ENCODE results near the gene PFN3. TPM values are rescaled to one million over a fixed set of nuclear protein-coding genes. Genes with fewer than 3 reads are reported as not detected.
"Not testable (repeated sequence)": the region's sequence is repeated elsewhere in the genome, so short reads cannot be mapped to it uniquely, and the experiment has no call there.

The PFN3 gene
- total and polyA plus RNA-seq, 4 donors: 0.32 to 1.00 TPM; not detected in 2

GRCh38 chr5:177376107-177376506 lies 24.4 kb downstream of the PFN3 start:
- 100% methylated on average over 1 of the region's 11 CpGs for WGBS (ENCODE audit: insufficient coverage)
- Histone ChIP-seq H3K27ac (ENCODE audit: low read depth, low read length) (no peak overlapping the region), H3K9me3 (ENCODE audit: control insufficient read depth, insufficient read depth, low read length) (no peaks in the 10 kb centered on the region)

GRCh38 chr5:177375516-177375915 lies 24.9 kb downstream of the PFN3 start:
- WGBS (ENCODE audit: insufficient coverage): 94% methylated on average over 2 of the region's 5 CpGs
- not testable (repeated sequence) for H3K27ac ChIP-seq (ENCODE audit: low read depth, low read length); H3K27me3 ChIP-seq (ENCODE audit: control insufficient read depth, insufficient read depth, low read length); DNase-seq (ENCODE audit: low read depth in 4 of 6, low spot score in 6 of 6); H3K36me3 ChIP-seq (ENCODE audit: control insufficient read depth, insufficient read depth, low read length); H3K4me3 ChIP-seq (ENCODE audit: low read depth, low read length); H3K9me3 ChIP-seq (ENCODE audit: control insufficient read depth, insufficient read depth, low read length)
- peaks cover 16% of the 10 kb centered on the region for H3K4me1 ChIP-seq (ENCODE audit: control insufficient read depth, insufficient read depth, low read length)

More at GRCh38 chr5:177376107-177376506, 24.4 kb downstream of the PFN3 start:
- H3K36me3 ChIP-seq (ENCODE audit: control insufficient read depth, insufficient read depth, low read length): peaks cover 8% of the 10 kb centered on the region
- no peak overlapping the region for H3K4me3 ChIP-seq (ENCODE audit: low read depth, low read length)
- peaks cover 2% of the 10 kb centered on the region for H3K27me3 ChIP-seq (ENCODE audit: control insufficient read depth, insufficient read depth, low read length)
- peaks cover 12% of the 10 kb centered on the region for H3K4me1 ChIP-seq (ENCODE audit: control insufficient read depth, insufficient read depth, low read length)
- no peak for DNase-seq (ENCODE audit: low read depth in 4 of 6, low spot score in 6 of 6)

GRCh38 chr5:177374211-177374610 lies 26.2 kb downstream of the PFN3 start:
- H3K27me3 ChIP-seq (ENCODE audit: control insufficient read depth, insufficient read depth, low read length): peaks cover 6% of the 10 kb centered on the region
- H3K4me1 ChIP-seq (ENCODE audit: control insufficient read depth, insufficient read depth, low read length): peaks cover 18% of the 10 kb centered on the region
- H3K4me3 ChIP-seq (ENCODE audit: low read depth, low read length): no peak overlapping the region
- H3K9me3 ChIP-seq (ENCODE audit: control insufficient read depth, insufficient read depth, low read length): no peaks in the 10 kb centered on the region
- WGBS (ENCODE audit: insufficient coverage): 68% methylated on average over 5 of the region's 5 CpGs
- H3K36me3 ChIP-seq (ENCODE audit: control insufficient read depth, insufficient read depth, low read length): peaks cover 8% of the 10 kb centered on the region
- H3K27ac ChIP-seq (ENCODE audit: low read depth, low read length): no peak overlapping the region
- DNase-seq (ENCODE audit: low read depth in 4 of 6, low spot score in 6 of 6): no peak

GRCh38 chr5:177373806-177374205 lies 26.7 kb downstream of the PFN3 start:
- Histone ChIP-seq H3K4me3 (ENCODE audit: low read depth, low read length) (no peak overlapping the region), H3K4me1 (ENCODE audit: control insufficient read depth, insufficient read depth, low read length) (peaks cover 18% of the 10 kb centered on the region), H3K9me3 (ENCODE audit: control insufficient read depth, insufficient read depth, low read length) (no peaks in the 10 kb centered on the region), H3K27ac (ENCODE audit: low read depth, low read length) (no peak overlapping the region), H3K36me3 (ENCODE audit: control insufficient read depth, insufficient read depth, low read length) (peaks cover 8% of the 10 kb centered on the region), H3K27me3 (ENCODE audit: control insufficient read depth, insufficient read depth, low read length) (peaks cover 10% of the 10 kb centered on the region)
- no peak for DNase-seq (ENCODE audit: low read depth in 4 of 6, low spot score in 6 of 6)
- 55% methylated on average over 6 of the region's 6 CpGs for WGBS (ENCODE audit: insufficient coverage)

GRCh38 chr5:177372910-177373309 lies 27.6 kb downstream of the PFN3 start:
- Histone ChIP-seq H3K36me3 (ENCODE audit: control insufficient read depth, insufficient read depth, low read length) (peaks cover 8% of the 10 kb centered on the region), H3K27me3 (ENCODE audit: control insufficient read depth, insufficient read depth, low read length) (peaks cover 19% of the 10 kb centered on the region), H3K4me3 (ENCODE audit: low read depth, low read length) (no peak overlapping the region), H3K9me3 (ENCODE audit: control insufficient read depth, insufficient read depth, low read length) (no peaks in the 10 kb centered on the region), H3K4me1 (ENCODE audit: control insufficient read depth, insufficient read depth, low read length) (peaks cover 24% of the 10 kb centered on the region), H3K27ac (ENCODE audit: low read depth, low read length) (no peak overlapping the region)
- DNase-seq (ENCODE audit: low read depth in 4 of 6, low spot score in 6 of 6): no peak
- WGBS (ENCODE audit: insufficient coverage): 91% methylated on average over 6 of the region's 6 CpGs

GRCh38 chr5:177372034-177372896 lies 28.2 kb downstream of the PFN3 start:
- WGBS (ENCODE audit: insufficient coverage): 95% methylated on average over 6 of the region's 12 CpGs

GRCh38 chr5:177371120-177372033 lies 29.1 kb downstream of the PFN3 start:
- Histone ChIP-seq H3K27me3 (ENCODE audit: control insufficient read depth, insufficient read depth, low read length) (peaks cover 33% of the 10 kb centered on the region), H3K4me1 (ENCODE audit: control insufficient read depth, insufficient read depth, low read length) (peaks cover 40% of the 10 kb centered on the region), H3K36me3 (ENCODE audit: control insufficient read depth, insufficient read depth, low read length) (peaks cover 8% of the 10 kb centered on the region), H3K9me3 (ENCODE audit: control insufficient read depth, insufficient read depth, low read length) (no peaks in the 10 kb centered on the region), H3K4me3 (ENCODE audit: low read depth, low read length) (peak overlapping the region; percentile 21), H3K27ac (ENCODE audit: low read depth, low read length) (no peak overlapping the region)
- no peak for DNase-seq (ENCODE audit: low read depth in 4 of 6, low spot score in 6 of 6)
- 52% methylated on average over 23 of the region's 26 CpGs for WGBS (ENCODE audit: insufficient coverage)

More at GRCh38 chr5:177372034-177372896, 28.2 kb downstream of the PFN3 start:
- Histone ChIP-seq H3K27me3 (ENCODE audit: control insufficient read depth, insufficient read depth, low read length) (peaks cover 25% of the 10 kb centered on the region), H3K27ac (ENCODE audit: low read depth, low read length) (no peak overlapping the region), H3K4me3 (ENCODE audit: low read depth, low read length) (no peak overlapping the region), H3K9me3 (ENCODE audit: control insufficient read depth, insufficient read depth, low read length) (no peaks in the 10 kb centered on the region), H3K4me1 (ENCODE audit: control insufficient read depth, insufficient read depth, low read length) (peaks cover 31% of the 10 kb centered on the region), H3K36me3 (ENCODE audit: control insufficient read depth, insufficient read depth, low read length) (peaks cover 8% of the 10 kb centered on the region)
- DNase-seq (ENCODE audit: low read depth in 4 of 6, low spot score in 6 of 6): no peak

- H3K9me3 ChIP-seq (ENCODE audit: control insufficient read depth, insufficient read depth, low read length): no peaks in the 10 kb centered on the region
- no peak overlapping the region for H3K27ac ChIP-seq (ENCODE audit: low read depth, low read length)
- peaks cover 33% of the 10 kb centered on the region for H3K27me3 ChIP-seq (ENCODE audit: control insufficient read depth, insufficient read depth, low read length)
- peaks cover 8% of the 10 kb centered on the region for H3K36me3 ChIP-seq (ENCODE audit: control insufficient read depth, insufficient read depth, low read length)
- no peak overlapping the region for H3K4me3 ChIP-seq (ENCODE audit: low read depth, low read length)
- H3K4me1 ChIP-seq (ENCODE audit: control insufficient read depth, insufficient read depth, low read length): peaks cover 40% of the 10 kb centered on the region
- 3% methylated on average over 32 of the region's 42 CpGs for WGBS (ENCODE audit: insufficient coverage)
- DNase-seq (ENCODE audit: low read depth in 4 of 6, low spot score in 6 of 6): peak in 4 of 6 donors; percentile 44 to 89 (median 72)
Measured at GRCh38 chr5:177370488-177371119, 29.9 kb downstream of the PFN3 start.

Measured in spinal cord (tissue), 10 donors.